NCI-H187 (cell line): ENCODE measurements around the gene NRIP1.

Experiments
- DNase-seq, 2 experiments: peaks; one replicate each; lab custom pipeline; 2025; lab: John Stamatoyannopoulos, UW

NRIP1 gene

GRCh38 chr21:15066123-15066575 is 1.3 kb upstream of the NRIP1 start:
- DNase-seq = no peak

GRCh38 chr21:15065392-15066122 is 757 bp upstream of the NRIP1 start:
- DNase-seq = no peak

- no peak for DNase-seq
These were observed 805 bp downstream of the NRIP1 start for GRCh38 chr21:15063814-15064575.

- DNase-seq = no peak
These were observed 1.6 kb downstream of the NRIP1 start for GRCh38 chr21:15063081-15063813.

GRCh38 chr21:15062606-15062965 is 2.2 kb downstream of the NRIP1 start:
- DNase-seq = no peak

- DNase-seq = no peak
These were observed 2.8 kb downstream of the NRIP1 start for GRCh38 chr21:15061747-15062605.

- DNase-seq = no peak
These were observed 3.5 kb downstream of the NRIP1 start for GRCh38 chr21:15061279-15061678.

- no peak for DNase-seq
These were observed 4.1 kb downstream of the NRIP1 start for GRCh38 chr21:15060543-15061175.

- no peak for DNase-seq
These were observed 5.4 kb downstream of the NRIP1 start for GRCh38 chr21:15059397-15059796.

GRCh38 chr21:15058854-15059263 is 5.9 kb downstream of the NRIP1 start:
- no peak for DNase-seq

GRCh38 chr21:15057285-15057684 is 7.5 kb downstream of the NRIP1 start:
- no peak for DNase-seq

- no peak for DNase-seq
These were observed 10.1 kb downstream of the NRIP1 start for GRCh38 chr21:15054606-15055239.

GRCh38 chr21:15054089-15054488 is 10.7 kb downstream of the NRIP1 start:
- DNase-seq = no peak

GRCh38 chr21:15053500-15053899 is 11.3 kb downstream of the NRIP1 start:
- no peak for DNase-seq

GRCh38 chr21:15052459-15052763 is 12.4 kb downstream of the NRIP1 start:
- DNase-seq = no peak

- no peak for DNase-seq
These were observed 12.9 kb downstream of the NRIP1 start for GRCh38 chr21:15051644-15052458.

- DNase-seq = no peak
These were observed 14.0 kb downstream of the NRIP1 start for GRCh38 chr21:15050568-15051377.

- DNase-seq = no peak
These were observed 19.8 kb downstream of the NRIP1 start for GRCh38 chr21:15045017-15045416.

- DNase-seq = no peak
These were observed 22.3 kb downstream of the NRIP1 start for GRCh38 chr21:15042531-15042930.
